HG03108 (cell line): ENCODE measurements around the gene NEURL2.

Experiments
- ATAC-seq: cut with Tn5 transposase; IDR thresholded peaks from one replicate; pipeline ENCODE4 v1.9.1; 2021; ENCODE audit warnings: moderate library complexity; ENCODE audit not compliant: unreplicated experiment

Gene NEURL2

GRCh38 chr20:45848421-45848820, 42.6 kb downstream of the NEURL2 start:
- ATAC-seq, result no peak

DNA sequence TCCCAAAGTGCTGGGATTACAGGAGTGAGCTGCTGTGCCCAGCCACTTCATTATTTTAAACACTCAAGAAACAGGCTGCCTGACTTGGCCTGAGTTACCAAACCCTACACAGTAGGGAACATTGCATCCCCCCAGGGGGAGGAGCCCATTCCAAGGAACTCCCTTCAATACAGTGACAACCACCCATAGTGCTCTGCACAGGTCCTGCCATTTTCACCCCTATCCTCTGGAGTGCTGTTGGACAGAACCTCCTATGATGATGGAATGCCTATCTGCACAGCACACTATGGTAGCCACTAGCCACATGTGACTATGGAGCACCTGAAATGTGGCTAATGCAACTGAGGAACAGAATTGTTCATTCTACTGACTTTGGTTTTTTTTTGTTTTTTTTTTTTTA, 45.6 kb downstream of the NEURL2 start:
- ATAC-seq, result no peak

DNA sequence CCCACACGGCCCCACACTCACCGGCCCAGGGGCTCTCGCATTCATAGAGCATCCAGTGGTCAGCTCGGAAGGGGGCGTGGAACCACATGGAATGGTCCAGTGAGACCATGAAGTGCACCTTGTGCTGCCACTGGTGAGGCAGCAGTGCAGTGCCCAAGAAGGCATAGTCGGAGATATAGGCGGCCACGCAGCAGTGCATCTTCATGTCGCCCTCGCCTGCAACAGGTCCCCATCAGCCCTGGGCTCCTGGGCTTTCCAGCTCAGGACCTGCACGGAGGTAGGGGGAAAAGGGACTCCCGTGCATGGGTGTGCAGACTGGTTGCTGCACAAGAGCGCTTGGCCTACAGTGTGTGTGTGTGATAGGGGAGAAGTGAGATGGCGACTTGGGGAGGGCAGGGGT, 47.5 kb downstream of the NEURL2 start:
- no peak for ATAC-seq

- peak; percentile 63 for ATAC-seq
Observed at GRCh38 chr20:45842169-45842812, 48.7 kb downstream of the NEURL2 start.

DNA sequence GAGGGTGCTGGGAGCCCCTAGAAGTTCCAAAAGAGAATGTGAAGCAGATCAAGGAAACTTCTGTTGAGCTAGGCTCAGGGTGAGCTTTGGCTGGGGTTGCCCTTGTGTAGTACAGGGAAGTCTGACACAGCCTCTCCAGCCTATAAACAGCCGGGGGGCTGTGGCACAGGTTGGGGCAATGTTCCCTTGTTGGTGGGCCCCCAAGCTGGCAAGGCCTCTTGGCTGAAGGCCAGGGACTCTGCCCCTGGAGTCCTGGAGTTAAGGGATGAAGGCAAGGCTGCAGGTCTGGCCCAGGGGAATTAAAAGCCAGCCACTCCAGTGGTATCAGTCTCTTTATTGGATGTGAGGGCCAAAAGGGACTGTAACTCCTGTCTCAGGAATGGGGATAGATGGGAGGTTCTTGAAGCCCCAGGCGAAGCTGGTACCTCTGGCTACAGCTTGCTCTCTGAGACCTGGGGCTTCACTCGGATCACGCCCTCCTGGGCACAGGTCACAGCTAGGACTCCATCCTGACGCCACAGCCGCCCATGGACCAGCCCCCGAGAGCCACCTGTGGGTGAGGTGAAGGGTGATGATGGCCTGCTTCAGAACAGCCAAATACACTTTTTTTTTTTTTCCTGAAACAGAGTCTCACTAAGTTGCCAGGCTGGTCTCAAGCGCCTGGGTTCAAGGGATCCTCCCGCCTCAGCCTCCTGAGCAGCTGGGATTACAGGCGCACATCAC, 49.4 kb downstream of the NEURL2 start:
- ATAC-seq, result no peak

DNA sequence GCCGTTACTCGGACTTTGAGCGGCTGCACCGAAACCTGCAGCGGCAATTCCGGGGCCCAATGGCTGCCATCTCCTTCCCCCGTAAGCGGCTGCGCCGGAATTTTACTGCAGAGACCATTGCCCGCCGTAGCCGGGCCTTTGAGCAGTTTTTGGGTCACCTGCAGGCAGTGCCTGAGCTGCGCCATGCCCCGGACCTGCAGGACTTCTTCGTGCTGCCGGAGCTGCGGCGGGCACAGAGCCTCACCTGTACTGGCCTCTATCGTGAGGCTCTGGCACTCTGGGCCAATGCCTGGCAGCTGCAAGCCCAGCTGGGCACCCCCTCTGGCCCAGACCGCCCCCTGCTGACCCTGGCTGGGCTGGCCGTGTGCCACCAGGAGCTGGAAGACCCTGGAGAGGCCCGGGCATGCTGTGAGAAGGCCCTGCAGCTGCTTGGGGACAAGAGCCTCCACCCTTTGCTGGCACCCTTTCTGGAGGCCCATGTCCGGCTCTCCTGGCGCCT, 50.3 kb downstream of the NEURL2 start:
- no peak for ATAC-seq
